Measurements from ENCODE around the gene HCLS1.
"Not testable (repeated sequence)": the region's sequence is repeated elsewhere in the genome, so short reads cannot be mapped to it uniquely, and the experiment has no call there.

HCLS1 gene

GRCh38 chr3:121660356-121661171 is at the start of gene HCLS1:
HCLS1 (minus strand) TSS chr3:121660903; CDS start chr3:121658347, 2,556 bp downstream.
- DNase-seq, result no peak

GRCh38 chr3:121710347-121710746 is 49.6 kb upstream of the HCLS1 start:
- DNase-seq, result no peak

GRCh38 chr3:121707531-121708273 is 47.0 kb upstream of the HCLS1 start:
- DNase-seq, result no peak

- no peak for DNase-seq
Observed at GRCh38 chr3:121705541-121705940, 44.8 kb upstream of the HCLS1 start.

- no peak for DNase-seq
Observed at GRCh38 chr3:121703973-121704372, 43.3 kb upstream of the HCLS1 start.

GRCh38 chr3:121698901-121699300 is 38.2 kb upstream of the HCLS1 start:
- DNase-seq, result no peak

- DNase-seq, result no peak
Observed at GRCh38 chr3:121698476-121698875, 37.8 kb upstream of the HCLS1 start.

- no peak for DNase-seq
Observed at GRCh38 chr3:121696186-121696585, 35.5 kb upstream of the HCLS1 start.

GRCh38 chr3:121692010-121692699 is 31.5 kb upstream of the HCLS1 start:
- no peak for DNase-seq

GRCh38 chr3:121690777-121691405 is 30.2 kb upstream of the HCLS1 start:
- no peak for DNase-seq

GRCh38 chr3:121688747-121689146 is 28.0 kb upstream of the HCLS1 start:
- not testable (repeated sequence) for DNase-seq

- no peak for DNase-seq
Observed at GRCh38 chr3:121681792-121682191, 21.1 kb upstream of the HCLS1 start.

GRCh38 chr3:121677141-121677540 is 16.4 kb upstream of the HCLS1 start:
- DNase-seq, result no peak

- no peak for DNase-seq
Observed at GRCh38 chr3:121670676-121671075, 10.0 kb upstream of the HCLS1 start.

- DNase-seq, result no peak
Observed at GRCh38 chr3:121667333-121667732, 6.6 kb upstream of the HCLS1 start.

- no peak for DNase-seq
Observed at GRCh38 chr3:121665488-121665887, 4.8 kb upstream of the HCLS1 start.

GRCh38 chr3:121663171-121663847 is 2.6 kb upstream of the HCLS1 start:
- no peak for DNase-seq

- no peak for DNase-seq
Observed at GRCh38 chr3:121662742-121663141, 2.0 kb upstream of the HCLS1 start.

GRCh38 chr3:121661376-121661775 is 673 bp upstream of the HCLS1 start:
- DNase-seq, result no peak

- no peak for DNase-seq
Observed at GRCh38 chr3:121659586-121659985, 1.1 kb downstream of the HCLS1 start.

GRCh38 chr3:121658716-121659435 is 1.8 kb downstream of the HCLS1 start:
- DNase-seq, result no peak
